H1 (cell line): ENCODE data around the gene MEGF11.

Experiments
- KDM5A ChIP-seq: fragments of 200-600 bp; IDR thresholded peaks from 2 replicates; pipeline ENCODE4 v1.7.1; 2012; ENCODE audit warnings: mild to moderate bottlenecking, low read length, inconsistent platforms, mixed read lengths
- POLR2A ChIP-seq, 2 experiments: IDR thresholded peaks; 1 replicate in 1 of 2; 2 replicates in 1 of 2; pipeline ENCODE4 v1.6.1; 2011; ENCODE audit warnings: low read depth in 2 of 2, low read length in 2 of 2, mild to moderate bottlenecking in 2 of 2; ENCODE audit errors: control extremely low read depth in 1 of 2
- TAF1 ChIP-seq: IDR thresholded peaks from 2 replicates; pipeline ENCODE4 v1.6.1; 2011; ENCODE audit warnings: mild to moderate bottlenecking, low read depth, low read length
- TEAD4 ChIP-seq: IDR thresholded peaks from 2 replicates; pipeline ENCODE4 v1.6.1; 2012; ENCODE audit warnings: low read depth, low read length, inconsistent platforms, mixed read lengths
- ZNF274 ChIP-seq: IDR thresholded peaks from 2 replicates; pipeline ENCODE4 v1.7.0; 2012; ENCODE audit warnings: low read length, borderline replicate concordance; ENCODE audit errors: extremely low read depth
- TF ChIP-seq, protein P1 (sequence below): IDR thresholded peaks from 2 replicates; pipeline ENCODE4 v1.6.1; 2011; ENCODE audit warnings: low read depth, mild to moderate bottlenecking, low read length; ENCODE audit not compliant: insufficient read depth
- TF ChIP-seq, protein P2 (sequence below), 3 experiments: IDR thresholded peaks; 1 replicate in 2 of 3; 2 replicates in 1 of 3; pipeline versions ENCODE4 v1.5.1 to v1.6.1; 2011; ENCODE audit warnings: low read length in 3 of 3, mild to moderate bottlenecking in 3 of 3, inconsistent platforms in 2 of 3, low read depth in 1 of 3, moderate library complexity in 1 of 3; ENCODE audit not compliant: insufficient read depth in 1 of 3; ENCODE audit errors: control extremely low read depth in 1 of 3

DNA sequence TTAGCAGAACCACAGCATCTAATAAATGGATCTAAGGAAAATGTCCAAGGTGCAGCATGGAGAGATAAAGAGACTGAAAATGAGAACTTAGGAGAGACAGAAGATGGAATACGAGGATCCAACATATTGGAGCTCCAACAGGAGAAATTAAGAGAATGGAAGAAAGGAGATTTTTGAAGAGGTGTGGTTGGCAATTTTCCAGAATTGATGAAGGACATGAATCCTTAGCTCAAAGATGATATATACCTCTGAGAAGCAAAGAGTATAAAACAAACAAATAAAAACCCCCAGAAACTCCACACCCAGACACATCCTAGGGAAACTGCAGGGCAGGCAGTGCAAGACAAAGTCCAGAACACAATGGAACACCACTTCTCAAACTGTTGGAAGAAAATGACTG is 141.2 kb downstream of the MEGF11 start:
- TF ChIP-seq, protein P1, sequence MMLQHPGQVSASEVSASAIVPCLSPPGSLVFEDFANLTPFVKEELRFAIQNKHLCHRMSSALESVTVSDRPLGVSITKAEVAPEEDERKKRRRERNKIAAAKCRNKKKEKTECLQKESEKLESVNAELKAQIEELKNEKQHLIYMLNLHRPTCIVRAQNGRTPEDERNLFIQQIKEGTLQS, result no peak
- TF ChIP-seq ZNF274 (no peak), TEAD4 (no peak), TAF1 (no peak), KDM5A (no peak), POLR2A (IDR thresholded peaks at IDR 0.05; ENCODE audit: control extremely low read depth in 1 of 2, low read depth in 2 of 2, low read length in 2 of 2) (no peak)
- TF ChIP-seq, protein P2, sequence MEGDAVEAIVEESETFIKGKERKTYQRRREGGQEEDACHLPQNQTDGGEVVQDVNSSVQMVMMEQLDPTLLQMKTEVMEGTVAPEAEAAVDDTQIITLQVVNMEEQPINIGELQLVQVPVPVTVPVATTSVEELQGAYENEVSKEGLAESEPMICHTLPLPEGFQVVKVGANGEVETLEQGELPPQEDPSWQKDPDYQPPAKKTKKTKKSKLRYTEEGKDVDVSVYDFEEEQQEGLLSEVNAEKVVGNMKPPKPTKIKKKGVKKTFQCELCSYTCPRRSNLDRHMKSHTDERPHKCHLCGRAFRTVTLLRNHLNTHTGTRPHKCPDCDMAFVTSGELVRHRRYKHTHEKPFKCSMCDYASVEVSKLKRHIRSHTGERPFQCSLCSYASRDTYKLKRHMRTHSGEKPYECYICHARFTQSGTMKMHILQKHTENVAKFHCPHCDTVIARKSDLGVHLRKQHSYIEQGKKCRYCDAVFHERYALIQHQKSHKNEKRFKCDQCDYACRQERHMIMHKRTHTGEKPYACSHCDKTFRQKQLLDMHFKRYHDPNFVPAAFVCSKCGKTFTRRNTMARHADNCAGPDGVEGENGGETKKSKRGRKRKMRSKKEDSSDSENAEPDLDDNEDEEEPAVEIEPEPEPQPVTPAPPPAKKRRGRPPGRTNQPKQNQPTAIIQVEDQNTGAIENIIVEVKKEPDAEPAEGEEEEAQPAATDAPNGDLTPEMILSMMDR (IDR thresholded peaks at IDR 0.05; ENCODE audit: control extremely low read depth in 1 of 3, insufficient read depth in 1 of 3, low read depth in 1 of 3, low read length in 3 of 3), result no peak
